SK-N-MC (cell line): Measurements from ENCODE around the gene ENTR1.

Source experiments
- EZH2 ChIP-seq: fragments of 200-600 bp; sonication (generic); IDR thresholded peaks from one replicate; pipeline ENCODE4 v1.6.1; 2017; ENCODE audit warnings: antibody characterized with exemption
- FOXP2 ChIP-seq: optimal IDR thresholded peaks from 2 replicates; pipeline ENCODE3; 2011; ENCODE audit warnings: mild to moderate bottlenecking, moderate library complexity; ENCODE audit not compliant: insufficient read depth; ENCODE audit errors: extremely low read length, control extremely low read depth
- POLR2AphosphoS5 ChIP-seq: IDR thresholded peaks from 2 replicates; pipeline ENCODE4 v1.6.1; 2012; ENCODE audit warnings: mild to moderate bottlenecking, low read depth, low read length, borderline replicate concordance

GRCh38 chr9:136398286-136398685 is 12.1 kb downstream of the ENTR1 start:
- TF ChIP-seq EZH2: no peak
- no peak for TF ChIP-seq POLR2AphosphoS5
- TF ChIP-seq FOXP2: no peak
